Measurements from ENCODE around the gene C1orf210. TPM values are rescaled to one million over a fixed set of nuclear protein-coding genes. Genes with fewer than 3 reads are reported as not detected.

C1orf210 gene
- total RNA-seq, 1 experiment from 2014 or later = 12.8 TPM

- no peaks in the 10 kb centered on the region; the same call in 1 of the 2 replicates for H3K27me3 Mint-ChIP-seq (ENCODE audit: low read depth)
- no peaks in the 10 kb centered on the region for H3K36me3 Mint-ChIP-seq
- peaks cover 20% of the 10 kb centered on the region for H3K4me1 Mint-ChIP-seq
- TF ChIP-seq CREB1 (CRISPR knock-in tag; IDR thresholded peaks at IDR 0.05) (no peak), ESRRA (CRISPR knock-in tag; IDR thresholded peaks at IDR 0.05; ENCODE audit: borderline replicate concordance) (no peak), NFYB (CRISPR knock-in tag; conservative IDR thresholded peaks at IDR 0.05; ENCODE audit: low read depth) (no peak), ETV6 (CRISPR knock-in tag; IDR thresholded peaks at IDR 0.05) (no peak)
- TF ChIP-seq, protein P1, sequence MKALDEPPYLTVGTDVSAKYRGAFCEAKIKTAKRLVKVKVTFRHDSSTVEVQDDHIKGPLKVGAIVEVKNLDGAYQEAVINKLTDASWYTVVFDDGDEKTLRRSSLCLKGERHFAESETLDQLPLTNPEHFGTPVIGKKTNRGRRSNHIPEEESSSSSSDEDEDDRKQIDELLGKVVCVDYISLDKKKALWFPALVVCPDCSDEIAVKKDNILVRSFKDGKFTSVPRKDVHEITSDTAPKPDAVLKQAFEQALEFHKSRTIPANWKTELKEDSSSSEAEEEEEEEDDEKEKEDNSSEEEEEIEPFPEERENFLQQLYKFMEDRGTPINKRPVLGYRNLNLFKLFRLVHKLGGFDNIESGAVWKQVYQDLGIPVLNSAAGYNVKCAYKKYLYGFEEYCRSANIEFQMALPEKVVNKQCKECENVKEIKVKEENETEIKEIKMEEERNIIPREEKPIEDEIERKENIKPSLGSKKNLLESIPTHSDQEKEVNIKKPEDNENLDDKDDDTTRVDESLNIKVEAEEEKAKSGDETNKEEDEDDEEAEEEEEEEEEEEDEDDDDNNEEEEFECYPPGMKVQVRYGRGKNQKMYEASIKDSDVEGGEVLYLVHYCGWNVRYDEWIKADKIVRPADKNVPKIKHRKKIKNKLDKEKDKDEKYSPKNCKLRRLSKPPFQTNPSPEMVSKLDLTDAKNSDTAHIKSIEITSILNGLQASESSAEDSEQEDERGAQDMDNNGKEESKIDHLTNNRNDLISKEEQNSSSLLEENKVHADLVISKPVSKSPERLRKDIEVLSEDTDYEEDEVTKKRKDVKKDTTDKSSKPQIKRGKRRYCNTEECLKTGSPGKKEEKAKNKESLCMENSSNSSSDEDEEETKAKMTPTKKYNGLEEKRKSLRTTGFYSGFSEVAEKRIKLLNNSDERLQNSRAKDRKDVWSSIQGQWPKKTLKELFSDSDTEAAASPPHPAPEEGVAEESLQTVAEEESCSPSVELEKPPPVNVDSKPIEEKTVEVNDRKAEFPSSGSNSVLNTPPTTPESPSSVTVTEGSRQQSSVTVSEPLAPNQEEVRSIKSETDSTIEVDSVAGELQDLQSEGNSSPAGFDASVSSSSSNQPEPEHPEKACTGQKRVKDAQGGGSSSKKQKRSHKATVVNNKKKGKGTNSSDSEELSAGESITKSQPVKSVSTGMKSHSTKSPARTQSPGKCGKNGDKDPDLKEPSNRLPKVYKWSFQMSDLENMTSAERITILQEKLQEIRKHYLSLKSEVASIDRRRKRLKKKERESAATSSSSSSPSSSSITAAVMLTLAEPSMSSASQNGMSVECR (CRISPR knock-in tag; IDR thresholded peaks at IDR 0.05; ENCODE audit: borderline replicate concordance) = no peak
- POLR2A ChIA-PET = no interaction called here
- DNase-seq (ENCODE audit: low spot score) (no peak), ATAC-seq (no peak)
- CTCF ChIA-PET = interaction anchor here (7.4 kb wide), 1 partner anchor 182 kb away, joined by 100 read pairs; no protein-coding TSS in a partner anchor
- H3K4me3 Mint-ChIP-seq = no peak overlapping the region
- no peak overlapping the region for H3K27ac Mint-ChIP-seq
- no peaks in the 10 kb centered on the region for H3K9me3 Mint-ChIP-seq
Observed at GRCh38 chr1:43232074-43232473, 53.3 kb downstream of the C1orf210 start.

Other genes with a start within 250 kb of the C1orf210 start
- gene EBNA1BP2, start 113.3 kb downstream of the C1orf210 start, total RNA-seq (2021) = 66.7 to 93.7 TPM (median 67.7 TPM) in 3 replicates
- 0.27 to 0.78 TPM (median 0.42 TPM) in 3 replicates for gene CFAP57, start 113.3 kb downstream of the C1orf210 start, total RNA-seq (2021)
- 21.5 to 27.8 TPM (median 25.1 TPM) in 3 replicates for gene TMEM125, start 15.6 kb downstream of the C1orf210 start, total RNA-seq (2021)
- 2.5 to 3.7 TPM (median 2.6 TPM) in 3 replicates for gene TIE1, start 15.4 kb upstream of the C1orf210 start, total RNA-seq (2021)
- gene MPL, start 52.2 kb upstream of the C1orf210 start, total RNA-seq (2021) = 0.15 to 0.44 TPM (median 0.21 TPM) in 3 replicates
- gene CDC20, start 73.4 kb upstream of the C1orf210 start, total RNA-seq (2021) = 246 to 280 TPM (median 265 TPM) in 3 replicates
- 22.6 to 26.6 TPM (median 24.1 TPM) in 3 replicates for gene ELOVL1, start 82.4 kb upstream of the C1orf210 start, total RNA-seq (2021)
- gene MED8, start 104.2 kb upstream of the C1orf210 start, total RNA-seq (2021) = 17.7 to 19.5 TPM (median 18.0 TPM) in 3 replicates
- gene SZT2, start 104.3 kb upstream of the C1orf210 start, total RNA-seq (2021) = 20.2 to 28.4 TPM (median 21.5 TPM) in 3 replicates
- gene HYI, start 168.3 kb upstream of the C1orf210 start, total RNA-seq (2021) = 23.2 to 24.5 TPM (median 24.2 TPM) in 3 replicates
- gene PTPRF, start 245.3 kb upstream of the C1orf210 start, total RNA-seq (2021) = 248 to 295 TPM (median 275 TPM) in 3 replicates